Measurements from ENCODE around the gene IKBKG.
A peak's percentile ranks its signal among the peaks of the same experiment; 100 is the strongest.
"Not testable (repeated sequence)": the region's sequence is repeated elsewhere in the genome, so short reads cannot be mapped to it uniquely, and the experiment has no call there.

Gene IKBKG

GRCh38 chrX:154526901-154527675, 20.3 kb upstream of the IKBKG start:
- DNase-seq = peak; percentile 51 to 65

GRCh38 chrX:154529206-154529612, 18.2 kb upstream of the IKBKG start:
- no peak for DNase-seq

- no peak for DNase-seq
Observed at GRCh38 chrX:154530286-154530685, 17.1 kb upstream of the IKBKG start.

GRCh38 chrX:154531626-154532025, 15.8 kb upstream of the IKBKG start:
- no peak for DNase-seq

GRCh38 chrX:154532690-154533089, 14.7 kb upstream of the IKBKG start:
- no peak for DNase-seq

- peak; percentile 83 to 89 for DNase-seq
Observed at GRCh38 chrX:154534526-154535322, 12.7 kb upstream of the IKBKG start.

- no peak for DNase-seq
Observed at GRCh38 chrX:154535892-154536291, 11.5 kb upstream of the IKBKG start.

- no peak for DNase-seq
Observed at GRCh38 chrX:154539077-154539476, 8.3 kb upstream of the IKBKG start.

- not testable (repeated sequence) for DNase-seq
Observed at GRCh38 chrX:154540365-154540764, 7.1 kb upstream of the IKBKG start.

GRCh38 chrX:154540897-154541535, 6.4 kb upstream of the IKBKG start:
- DNase-seq = no peak

GRCh38 chrX:154541589-154541895, 5.9 kb upstream of the IKBKG start:
- DNase-seq = no peak

- peak; percentile 74 to 79 for DNase-seq
Observed at GRCh38 chrX:154541896-154542722, 5.3 kb upstream of the IKBKG start.

- peak; percentile 83 to 89 for DNase-seq
Observed at GRCh38 chrX:154542723-154543424, 4.5 kb upstream of the IKBKG start.

GRCh38 chrX:154545673-154546274, 1.6 kb upstream of the IKBKG start:
- DNase-seq = no peak

GRCh38 chrX:154546354-154547244, 821 bp upstream of the IKBKG start, which contains the start of gene G6PD:
TSS of gene G6PD (minus strand) at chrX:154546846. CDS start at chrX:154546155, 691 bp downstream.
- DNase-seq = peak; percentile 56 to 60

- DNase-seq = no peak
Observed at GRCh38 chrX:154548028-154548316, 552 bp downstream of the IKBKG start.

GRCh38 chrX:154549766-154550165, 2.3 kb downstream of the IKBKG start:
- DNase-seq = no peak

GRCh38 chrX:154552112-154552806, 4.8 kb downstream of the IKBKG start:
- DNase-seq = not testable (repeated sequence)

- DNase-seq = not testable (repeated sequence)
Observed at GRCh38 chrX:154558060-154558690, 10.8 kb downstream of the IKBKG start.

GRCh38 chrX:154558896-154559295, 11.5 kb downstream of the IKBKG start:
- not testable (repeated sequence) for DNase-seq
